ENCODE data around the gene MSH2.

MSH2 gene

DNA sequence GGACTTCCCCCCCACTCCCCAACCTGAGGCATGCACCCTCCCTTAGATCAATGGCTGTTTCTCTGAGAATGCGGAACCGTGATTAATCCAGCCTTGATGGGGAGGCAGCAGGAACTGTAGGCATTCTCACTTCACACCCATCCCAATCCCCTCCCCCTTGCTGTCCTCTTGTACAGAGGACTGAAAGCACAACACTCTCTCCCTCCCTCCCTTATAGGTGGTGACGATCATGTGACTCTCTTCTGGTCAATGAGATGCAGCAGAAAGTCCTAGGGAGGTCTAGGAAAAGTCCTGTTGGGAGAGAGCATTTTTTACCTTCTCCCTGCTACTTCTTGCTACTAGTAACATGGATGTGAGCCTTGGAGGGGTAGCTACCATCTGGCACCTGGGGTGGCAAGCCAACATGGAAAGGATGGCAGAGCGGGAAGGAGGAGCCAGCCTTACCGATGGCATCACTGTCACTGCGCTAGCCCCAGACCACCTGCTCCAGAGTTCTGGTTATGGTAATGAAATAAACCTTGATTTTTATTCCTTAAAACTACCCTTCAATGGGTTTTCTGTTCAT is 106.9 kb downstream of the MSH2 start:
- no peak overlapping the region for H3K4me3 ChIP-seq (ENCODE audit: control insufficient read depth, low read depth, low read length)
- no peak for DNase-seq (ENCODE audit: low read depth)
- TF ChIP-seq, protein P1, sequence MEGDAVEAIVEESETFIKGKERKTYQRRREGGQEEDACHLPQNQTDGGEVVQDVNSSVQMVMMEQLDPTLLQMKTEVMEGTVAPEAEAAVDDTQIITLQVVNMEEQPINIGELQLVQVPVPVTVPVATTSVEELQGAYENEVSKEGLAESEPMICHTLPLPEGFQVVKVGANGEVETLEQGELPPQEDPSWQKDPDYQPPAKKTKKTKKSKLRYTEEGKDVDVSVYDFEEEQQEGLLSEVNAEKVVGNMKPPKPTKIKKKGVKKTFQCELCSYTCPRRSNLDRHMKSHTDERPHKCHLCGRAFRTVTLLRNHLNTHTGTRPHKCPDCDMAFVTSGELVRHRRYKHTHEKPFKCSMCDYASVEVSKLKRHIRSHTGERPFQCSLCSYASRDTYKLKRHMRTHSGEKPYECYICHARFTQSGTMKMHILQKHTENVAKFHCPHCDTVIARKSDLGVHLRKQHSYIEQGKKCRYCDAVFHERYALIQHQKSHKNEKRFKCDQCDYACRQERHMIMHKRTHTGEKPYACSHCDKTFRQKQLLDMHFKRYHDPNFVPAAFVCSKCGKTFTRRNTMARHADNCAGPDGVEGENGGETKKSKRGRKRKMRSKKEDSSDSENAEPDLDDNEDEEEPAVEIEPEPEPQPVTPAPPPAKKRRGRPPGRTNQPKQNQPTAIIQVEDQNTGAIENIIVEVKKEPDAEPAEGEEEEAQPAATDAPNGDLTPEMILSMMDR (conservative IDR thresholded peaks at IDR 0.05; ENCODE audit: control insufficient read depth, insufficient read depth, low read depth, low read length), result no peak

DNA sequence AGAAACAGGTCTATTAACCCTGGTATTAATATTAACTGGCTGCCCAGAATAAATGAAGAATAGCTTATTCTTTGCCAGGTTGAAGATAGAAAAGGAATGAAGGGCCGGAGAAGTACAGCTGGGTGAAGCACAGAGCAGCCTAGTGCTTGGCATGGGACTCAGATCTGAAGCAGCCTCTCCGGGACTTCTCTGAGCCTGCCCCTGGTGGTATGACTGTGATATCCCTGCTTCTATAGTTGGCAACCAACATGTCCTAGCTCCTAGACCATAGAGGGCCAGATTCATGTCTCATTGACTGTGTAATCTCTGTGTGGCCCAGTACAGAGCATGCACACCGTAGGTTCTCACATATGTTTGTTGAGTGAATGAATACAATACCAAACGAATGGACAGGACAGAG is 107.8 kb downstream of the MSH2 start:
- H3K4me3 ChIP-seq (ENCODE audit: control insufficient read depth, low read depth, low read length), result no peak overlapping the region
- no peak for DNase-seq (ENCODE audit: low read depth)
- TF ChIP-seq, protein P1 (conservative IDR thresholded peaks at IDR 0.05; ENCODE audit: control insufficient read depth, insufficient read depth, low read depth, low read length), result peak; percentile 3

DNA sequence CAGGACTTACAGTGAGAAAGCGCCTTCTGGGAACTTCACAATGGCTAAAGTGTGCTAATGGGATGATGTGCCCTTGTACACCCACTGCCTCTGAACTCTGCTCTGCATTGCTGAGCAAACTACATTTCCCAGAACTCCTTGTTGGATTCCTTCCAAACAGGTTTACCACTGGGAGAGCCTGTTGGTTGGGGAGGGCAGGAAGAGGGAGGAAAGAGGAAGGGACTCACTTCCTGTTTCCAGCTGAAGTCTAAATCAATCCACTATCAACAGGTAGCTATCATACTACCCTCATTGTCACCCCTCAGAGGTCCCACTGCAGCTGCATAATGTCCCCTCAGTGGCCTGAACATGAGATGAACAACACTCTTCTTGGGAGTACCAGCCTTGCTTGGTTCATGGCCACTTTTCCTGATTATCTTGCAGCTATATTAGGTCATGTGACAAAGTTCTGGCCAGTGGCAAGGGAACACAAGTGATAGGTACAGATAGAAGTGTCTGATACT is 109.7 kb downstream of the MSH2 start:
- TF ChIP-seq, protein P1 (conservative IDR thresholded peaks at IDR 0.05; ENCODE audit: control insufficient read depth, insufficient read depth, low read depth, low read length), result no peak
- no peak overlapping the region for H3K4me3 ChIP-seq (ENCODE audit: control insufficient read depth, low read depth, low read length)
- no peak for DNase-seq (ENCODE audit: low read depth)

GRCh38 chr2:47513981-47514520 is 111.1 kb downstream of the MSH2 start:
- no peak for DNase-seq (ENCODE audit: low read depth)
- no peak overlapping the region for H3K4me3 ChIP-seq (ENCODE audit: control insufficient read depth, low read depth, low read length)
- TF ChIP-seq, protein P1 (conservative IDR thresholded peaks at IDR 0.05; ENCODE audit: control insufficient read depth, insufficient read depth, low read depth, low read length), result no peak

GRCh38 chr2:47516360-47517104 is 113.6 kb downstream of the MSH2 start:
- TF ChIP-seq, protein P1 (conservative IDR thresholded peaks at IDR 0.05; ENCODE audit: control insufficient read depth, insufficient read depth, low read depth, low read length), result no peak
- H3K4me3 ChIP-seq (ENCODE audit: control insufficient read depth, low read depth, low read length), result no peak overlapping the region
- no peak for DNase-seq (ENCODE audit: low read depth)

GRCh38 chr2:47518497-47519146 is 115.7 kb downstream of the MSH2 start:
- no peak overlapping the region for H3K4me3 ChIP-seq (ENCODE audit: control insufficient read depth, low read depth, low read length)
- TF ChIP-seq, protein P1 (conservative IDR thresholded peaks at IDR 0.05; ENCODE audit: control insufficient read depth, insufficient read depth, low read depth, low read length), result no peak
- DNase-seq (ENCODE audit: low read depth), result no peak

Measured in fibroblast of mammary gland (primary cell).